WERI-Rb-1 (cell line): Measurements from ENCODE around the gene VMA21.

ENCODE experiments used
- DNase-seq: peaks from one replicate; pipeline ENCODE4 v3.0.0-alpha.2; 2020
- H3K27ac ChIP-seq: fragments of 250-450 bp; sonication (Bioruptor Pico); 2 replicates; pipeline ENCODE4 v1.5.1; 2020; ENCODE audit warnings: mild to moderate bottlenecking, moderate library complexity
- H3K27me3 ChIP-seq: fragments of 250-450 bp; sonication (Bioruptor Pico); 2 replicates; pipeline ENCODE4 v1.5.1; 2021; ENCODE audit warnings: mild to moderate bottlenecking, low read depth, moderate library complexity; ENCODE audit not compliant: insufficient read depth, severe bottlenecking
- H3K36me3 ChIP-seq: fragments of 250-450 bp; sonication (Bioruptor Pico); 2 replicates; pipeline ENCODE4 v1.5.1; 2020; ENCODE audit warnings: mild to moderate bottlenecking, moderate library complexity
- H3K4me3 ChIP-seq: 2 replicates; pipeline ENCODE4 v1.5.1; 2011; ENCODE audit warnings: low read depth, mild to moderate bottlenecking, control low read depth, low read length
- H3K9me3 ChIP-seq: fragments of 250-450 bp; sonication (Bioruptor Pico); 2 replicates; pipeline ENCODE4 v1.5.1; 2021; ENCODE audit warnings: mild to moderate bottlenecking, moderate library complexity; ENCODE audit not compliant: severe bottlenecking
- TF ChIP-seq, protein P1 (sequence below): IDR thresholded peaks from 2 replicates; pipeline ENCODE4 v1.5.1; 2011; ENCODE audit warnings: low read depth, mild to moderate bottlenecking, control low read depth, inconsistent platforms, low read length

VMA21 gene

DNA sequence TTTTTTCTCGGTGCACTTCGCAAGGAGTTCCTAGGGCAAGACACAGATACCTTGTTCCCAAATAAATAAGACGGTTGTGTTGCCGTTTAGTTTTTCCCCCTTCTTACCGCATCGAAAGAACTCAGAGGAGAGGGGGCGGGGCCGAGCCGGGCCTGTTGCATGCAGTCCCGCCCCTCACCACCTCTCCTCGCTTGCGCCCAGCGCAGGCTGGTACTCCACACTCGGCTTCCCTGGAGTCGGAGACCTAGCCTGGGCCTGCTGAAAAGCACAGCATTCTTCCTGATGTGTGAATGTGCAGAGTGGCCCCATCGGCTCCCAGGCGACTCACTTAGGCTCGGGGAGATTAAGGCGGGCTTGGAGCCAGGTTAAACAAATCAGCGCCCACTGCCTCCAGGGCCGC lies 26.1 kb upstream of the VMA21 start:
- no peak overlapping the region for H3K4me3 ChIP-seq
- TF ChIP-seq, protein P1, sequence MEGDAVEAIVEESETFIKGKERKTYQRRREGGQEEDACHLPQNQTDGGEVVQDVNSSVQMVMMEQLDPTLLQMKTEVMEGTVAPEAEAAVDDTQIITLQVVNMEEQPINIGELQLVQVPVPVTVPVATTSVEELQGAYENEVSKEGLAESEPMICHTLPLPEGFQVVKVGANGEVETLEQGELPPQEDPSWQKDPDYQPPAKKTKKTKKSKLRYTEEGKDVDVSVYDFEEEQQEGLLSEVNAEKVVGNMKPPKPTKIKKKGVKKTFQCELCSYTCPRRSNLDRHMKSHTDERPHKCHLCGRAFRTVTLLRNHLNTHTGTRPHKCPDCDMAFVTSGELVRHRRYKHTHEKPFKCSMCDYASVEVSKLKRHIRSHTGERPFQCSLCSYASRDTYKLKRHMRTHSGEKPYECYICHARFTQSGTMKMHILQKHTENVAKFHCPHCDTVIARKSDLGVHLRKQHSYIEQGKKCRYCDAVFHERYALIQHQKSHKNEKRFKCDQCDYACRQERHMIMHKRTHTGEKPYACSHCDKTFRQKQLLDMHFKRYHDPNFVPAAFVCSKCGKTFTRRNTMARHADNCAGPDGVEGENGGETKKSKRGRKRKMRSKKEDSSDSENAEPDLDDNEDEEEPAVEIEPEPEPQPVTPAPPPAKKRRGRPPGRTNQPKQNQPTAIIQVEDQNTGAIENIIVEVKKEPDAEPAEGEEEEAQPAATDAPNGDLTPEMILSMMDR = no peak

DNA sequence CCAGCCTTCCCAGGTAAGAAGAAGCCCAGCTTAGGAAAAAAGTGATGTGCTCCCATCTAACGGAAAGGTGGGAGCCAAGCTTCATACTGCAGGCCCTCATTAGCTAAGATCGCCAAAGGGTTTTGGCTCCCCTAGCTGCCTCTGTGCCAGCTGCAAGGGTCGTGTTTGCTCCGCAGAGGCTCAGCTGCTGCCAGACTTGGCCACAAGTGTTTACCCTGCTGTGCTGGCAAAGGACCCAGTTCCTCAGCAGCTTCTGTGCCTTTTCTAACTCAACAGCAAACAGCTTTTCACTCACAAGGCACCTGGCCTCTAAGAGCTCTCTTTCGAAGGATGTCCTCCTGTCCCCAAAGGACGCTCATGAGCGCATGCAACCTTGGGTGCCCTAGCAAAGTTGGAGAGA lies 12.2 kb upstream of the VMA21 start:
- no peaks in the 10 kb centered on the region for H3K36me3 ChIP-seq
- no peak overlapping the region for H3K27ac ChIP-seq
- TF ChIP-seq, protein P1 = no peak
- H3K4me3 ChIP-seq = no peak overlapping the region
- no peak for DNase-seq
- no peaks in the 10 kb centered on the region for H3K9me3 ChIP-seq
- peaks cover 64% of the 10 kb centered on the region for H3K27me3 ChIP-seq

More for the DNA sequence above, 26.1 kb upstream of the VMA21 start:
- DNase-seq = no peak
- Histone ChIP-seq H3K27me3 (peaks cover 30% of the 10 kb centered on the region), H3K27ac (no peak overlapping the region), H3K36me3 (no peaks in the 10 kb centered on the region), H3K9me3 (no peaks in the 10 kb centered on the region)

DNA sequence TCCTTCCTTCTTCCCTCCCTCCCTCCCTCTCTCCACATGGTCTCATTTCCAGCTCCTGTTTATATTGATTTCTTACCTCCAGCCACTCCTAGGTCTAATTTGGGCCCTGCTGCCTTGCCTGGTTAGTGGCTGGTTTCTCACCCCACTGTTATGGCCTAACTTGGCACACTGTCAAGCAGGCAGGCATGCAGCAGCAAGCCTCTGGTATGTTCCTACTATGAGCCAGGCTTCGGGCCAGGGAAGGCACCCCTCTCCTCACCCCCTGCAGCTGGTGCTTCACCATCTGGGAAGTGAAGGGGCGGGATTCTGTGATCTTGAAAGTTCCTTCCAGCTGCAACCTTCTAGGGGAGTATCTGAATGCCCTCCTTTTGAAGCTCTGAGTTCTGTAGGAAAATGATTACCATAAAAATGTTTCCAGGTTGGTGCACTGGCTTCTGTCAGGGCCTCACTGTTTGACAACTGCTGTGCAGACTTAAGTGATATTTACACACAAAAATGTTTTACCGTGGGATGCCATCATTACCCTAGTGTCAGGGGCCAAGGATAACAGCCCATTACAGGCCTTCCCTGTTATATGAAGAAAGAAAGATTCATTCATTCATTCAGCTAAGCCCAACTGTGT lies 10.1 kb upstream of the VMA21 start:
- DNase-seq = no peak
- Histone ChIP-seq H3K9me3 (no peaks in the 10 kb centered on the region), H3K27ac (no peak overlapping the region), H3K4me3 (no peak overlapping the region), H3K27me3 (peaks cover 56% of the 10 kb centered on the region), H3K36me3 (no peaks in the 10 kb centered on the region)
- TF ChIP-seq, protein P1 = no peak

DNA sequence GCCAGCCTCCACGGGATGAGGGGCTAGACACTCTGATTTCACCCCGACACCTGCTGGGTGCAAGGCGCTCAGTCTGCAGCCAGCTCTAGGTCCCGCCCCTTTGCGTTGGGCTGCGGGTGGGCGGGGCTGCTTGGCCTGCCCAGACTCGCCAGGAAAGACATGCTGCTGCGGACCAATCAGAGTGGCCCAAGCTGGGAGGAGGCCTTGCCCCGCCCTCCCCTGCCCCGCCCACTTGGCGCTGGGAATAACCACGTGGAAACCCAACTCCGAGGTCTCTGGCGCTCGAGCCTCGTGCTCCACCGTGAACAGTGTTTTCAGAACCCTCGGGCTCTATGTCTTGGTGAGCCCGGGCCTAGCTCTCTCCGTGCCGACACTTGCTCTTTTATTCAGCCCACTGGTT lies 5.3 kb upstream of the VMA21 start:
- no peak for DNase-seq
- Histone ChIP-seq H3K4me3 (no peak overlapping the region), H3K9me3 (no peaks in the 10 kb centered on the region), H3K36me3 (no peaks in the 10 kb centered on the region), H3K27ac (no peak overlapping the region), H3K27me3 (peaks cover 15% of the 10 kb centered on the region)
- TF ChIP-seq, protein P1 = no peak

DNA sequence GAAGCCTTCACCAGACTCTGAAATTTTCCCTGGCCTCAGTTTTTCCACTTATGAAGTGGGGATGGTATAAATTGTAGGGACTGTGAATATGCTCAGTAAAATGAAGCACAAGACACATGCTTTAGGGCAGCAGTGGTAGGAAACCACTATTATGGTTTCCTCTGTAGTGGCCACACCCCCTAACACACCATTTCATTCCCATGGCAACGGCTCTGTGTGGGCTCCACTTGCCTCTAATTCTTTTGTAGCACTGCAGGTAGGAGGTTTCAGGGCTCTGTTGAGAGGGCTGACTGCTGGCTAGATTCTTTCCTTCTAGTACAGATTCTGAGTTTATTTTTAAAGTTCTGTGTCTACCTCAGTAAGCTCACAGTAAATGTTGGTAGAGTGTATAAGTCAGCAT lies 3.5 kb upstream of the VMA21 start:
- Histone ChIP-seq H3K27ac (no peak overlapping the region), H3K9me3 (peaks cover 3% of the 10 kb centered on the region), H3K27me3 (peaks cover 4% of the 10 kb centered on the region), H3K4me3 (no peak overlapping the region), H3K36me3 (peaks cover 7% of the 10 kb centered on the region)
- DNase-seq = no peak
- TF ChIP-seq, protein P1 = no peak
